Spinal cord (tissue), 10 donors: ENCODE data around the gene HSPA12A. TPM values are rescaled to one million over a fixed set of nuclear protein-coding genes. Genes with fewer than 3 reads are reported as not detected.

Experiments used
- DNase-seq, 6 donors: peaks; one replicate each; pipeline versions ENCODE4 v3.0.0 to v3.0.0-alpha.2; 2013 to 2015; ENCODE audit warnings: low spot score in 6 of 6, low read depth in 4 of 6
- H3K27ac ChIP-seq: one replicate; pipeline ENCODE4 v1.5.1; 2013; ENCODE audit warnings: low read depth, low read length, control low read depth
- H3K27me3 ChIP-seq: one replicate; pipeline ENCODE4 v1.6.1; 2013; ENCODE audit warnings: low read length; ENCODE audit not compliant: control insufficient read depth, insufficient read depth
- H3K36me3 ChIP-seq: one replicate; pipeline ENCODE4 v1.6.1; 2013; ENCODE audit warnings: low read length; ENCODE audit not compliant: control insufficient read depth, insufficient read depth
- H3K4me1 ChIP-seq: one replicate; pipeline ENCODE4 v1.6.1; 2013; ENCODE audit warnings: low read length; ENCODE audit not compliant: control insufficient read depth, insufficient read depth
- H3K4me3 ChIP-seq: one replicate; pipeline ENCODE4 v1.5.1; 2013; ENCODE audit warnings: low read depth, low read length, control low read depth
- H3K9me3 ChIP-seq: one replicate; pipeline ENCODE4 v1.6.1; 2013; ENCODE audit warnings: low read length; ENCODE audit not compliant: control insufficient read depth, insufficient read depth
- WGBS: methylation state at CpG from one replicate; pipeline ENCODE4 v1.1.5; 2013; ENCODE audit warnings: missing lambda C conversion rate; ENCODE audit not compliant: insufficient coverage; 5-methylcytosine and 5-hydroxymethylcytosine counted together
- polyA plus RNA-seq, 2 donors: library from polyadenylated mRNA; unstranded; fragments of 120-200 nt; gene quantifications; one replicate each; pipeline ENCODE4 v1.2.1, GENCODE V29; 2013; ENCODE audit not compliant: insufficient read length in 2 of 2
- total RNA-seq, 2 donors: library from RNA; depleted of rRNA in 1 of 2; stranded (reverse); fragments of 120-200 nt in 1 of 2; fragments of >200 nt in 1 of 2; gene quantifications; one replicate each; pipeline versions ENCODE4 v1.2.3 to v1.2.4, GENCODE V29; 2013 to 2014
- donor health status: healthy.

HSPA12A gene
- total and polyA plus RNA-seq, 4 donors: 35.1 to 106 (median 68.9) TPM

GRCh38 chr10:116699471-116700150 is 42.8 kb downstream of the HSPA12A start:
- Histone ChIP-seq H3K4me3 (no peak overlapping the region), H3K27ac (no peak overlapping the region), H3K36me3 (peaks cover 13% of the 10 kb centered on the region), H3K4me1 (peaks cover 15% of the 10 kb centered on the region), H3K27me3 (peaks cover 3% of the 10 kb centered on the region), H3K9me3 (no peaks in the 10 kb centered on the region)
- peak in 2 of 6 donors; percentile 18 to 35 for DNase-seq
- 56% methylated on average over 4 of the region's 5 CpGs for WGBS

- DNase-seq: peak in 2 of 6 donors; percentile 25 to 35
- H3K27me3 ChIP-seq: peaks cover 9% of the 10 kb centered on the region
- no peak overlapping the region for H3K27ac ChIP-seq
- H3K9me3 ChIP-seq: no peaks in the 10 kb centered on the region
- peaks cover 20% of the 10 kb centered on the region for H3K4me1 ChIP-seq
- 59% methylated on average over 6 of the region's 9 CpGs for WGBS
- no peak overlapping the region for H3K4me3 ChIP-seq
- peaks cover 13% of the 10 kb centered on the region for H3K36me3 ChIP-seq
These were observed 43.3 kb downstream of the HSPA12A start for GRCh38 chr10:116699049-116699448.

GRCh38 chr10:116698364-116698763 is 44.0 kb downstream of the HSPA12A start:
- no peak for DNase-seq
- WGBS: 92% methylated on average over 8 of the region's 9 CpGs

GRCh38 chr10:116697816-116698215 is 44.5 kb downstream of the HSPA12A start:
- no CpG with 5 or more reads among the region's 7 CpGs for whole genome bisulfite sequencing
- H3K27ac ChIP-seq: no peak overlapping the region
- DNase-seq: peak in 1 of 6 donors; percentile 40

More at GRCh38 chr10:116698364-116698763, 44.0 kb downstream of the HSPA12A start:
- Histone ChIP-seq H3K27ac (no peak overlapping the region), H3K4me3 (no peak overlapping the region), H3K27me3 (peaks cover 10% of the 10 kb centered on the region), H3K9me3 (no peaks in the 10 kb centered on the region), H3K36me3 (peaks cover 13% of the 10 kb centered on the region), H3K4me1 (peaks cover 20% of the 10 kb centered on the region)

GRCh38 chr10:116696919-116697318 is 45.4 kb downstream of the HSPA12A start:
- H3K4me1 ChIP-seq: peaks cover 25% of the 10 kb centered on the region
- H3K36me3 ChIP-seq: peaks cover 8% of the 10 kb centered on the region
- 70% methylated on average over 1 of the region's 1 CpG for WGBS
- H3K27ac ChIP-seq: no peak overlapping the region
- no peaks in the 10 kb centered on the region for H3K9me3 ChIP-seq
- H3K4me3 ChIP-seq: no peak overlapping the region
- DNase-seq: no peak
- peaks cover 10% of the 10 kb centered on the region for H3K27me3 ChIP-seq

More at GRCh38 chr10:116697816-116698215, 44.5 kb downstream of the HSPA12A start:
- H3K4me3 ChIP-seq: no peak overlapping the region
- peaks cover 20% of the 10 kb centered on the region for H3K4me1 ChIP-seq
- peaks cover 10% of the 10 kb centered on the region for H3K27me3 ChIP-seq
- H3K36me3 ChIP-seq: peaks cover 13% of the 10 kb centered on the region
- H3K9me3 ChIP-seq: no peaks in the 10 kb centered on the region

- DNase-seq: no peak
- Histone ChIP-seq H3K4me3 (no peak overlapping the region), H3K27me3 (peaks cover 10% of the 10 kb centered on the region), H3K27ac (no peak overlapping the region), H3K9me3 (no peaks in the 10 kb centered on the region), H3K4me1 (peaks cover 41% of the 10 kb centered on the region), H3K36me3 (peaks cover 6% of the 10 kb centered on the region)
- 59% methylated on average over 1 of the region's 3 CpGs for WGBS
These were observed 47.5 kb downstream of the HSPA12A start for GRCh38 chr10:116694927-116695268.

- Histone ChIP-seq H3K4me1 (peaks cover 37% of the 10 kb centered on the region), H3K27me3 (peaks cover 10% of the 10 kb centered on the region), H3K4me3 (no peak overlapping the region), H3K9me3 (no peaks in the 10 kb centered on the region), H3K27ac (no peak overlapping the region), H3K36me3 (peaks cover 6% of the 10 kb centered on the region)
- no peak for DNase-seq
- WGBS: 49% methylated on average over 14 of the region's 14 CpGs
These were observed 48.0 kb downstream of the HSPA12A start for GRCh38 chr10:116694243-116694926.

- DNase-seq: no peak
- H3K4me1 ChIP-seq: peaks cover 36% of the 10 kb centered on the region
- 96% methylated on average over 7 of the region's 8 CpGs for WGBS
These were observed 50.1 kb downstream of the HSPA12A start for GRCh38 chr10:116692225-116692624.

GRCh38 chr10:116691635-116692034 is 50.7 kb downstream of the HSPA12A start:
- DNase-seq: peak in 1 of 6 donors; percentile 85
- Histone ChIP-seq H3K27me3 (peaks cover 9% of the 10 kb centered on the region), H3K4me1 (peaks cover 38% of the 10 kb centered on the region), H3K36me3 (peaks cover under 1% of the 10 kb centered on the region), H3K4me3 (no peak overlapping the region), H3K9me3 (no peaks in the 10 kb centered on the region), H3K27ac (no peak overlapping the region)
- 60% methylated on average over 6 of the region's 6 CpGs for WGBS

More at GRCh38 chr10:116692225-116692624, 50.1 kb downstream of the HSPA12A start:
- Histone ChIP-seq H3K27me3 (peaks cover 10% of the 10 kb centered on the region), H3K36me3 (no peaks in the 10 kb centered on the region), H3K4me3 (no peak overlapping the region), H3K9me3 (no peaks in the 10 kb centered on the region), H3K27ac (no peak overlapping the region)
